Body of pancreas (tissue), 4 donors: Measurements from ENCODE around the gene KLHL10. TPM values are rescaled to one million over a fixed set of nuclear protein-coding genes. Genes with fewer than 3 reads are reported as not detected.

Experiments
- ATAC-seq: fragments of 150-250 bp; one replicate; pipeline ENCODE4 v1.9.1; 2016
- DNase-seq, 4 donors: peaks; one replicate each; pipeline ENCODE4 v3.0.0-alpha.2; 2019
- H3K27ac ChIP-seq, 4 donors: fragments of 200-600 bp; sonication (generic); 1 replicate in 3 of 4; 2 replicates in 1 of 4; pipeline versions ENCODE4 v1.5.1 to v1.6.1; 2016 to 2019; ENCODE audit warnings: mild to moderate bottlenecking in 1 of 4, mixed read lengths in 1 of 4, moderate library complexity in 1 of 4
- H3K27me3 ChIP-seq, 2 donors: fragments of 200-600 bp; sonication (generic); one replicate each; pipeline ENCODE4 v1.6.0; 2016; ENCODE audit warnings: mild to moderate bottlenecking in 1 of 2
- H3K36me3 ChIP-seq, 2 donors: fragments of 200-600 bp; sonication (generic); replicated peaks in 1 of 2; 2 replicates each; pipeline ENCODE4 v1.5.1; 2016; ENCODE audit warnings: low read depth in 2 of 2; ENCODE audit not compliant: insufficient read depth in 1 of 2
- H3K4me1 ChIP-seq: fragments of 200-600 bp; sonication (generic); one replicate; pipeline ENCODE4 v1.6.0; 2016
- H3K4me3 ChIP-seq, 2 donors: fragments of 200-600 bp; sonication (generic); 1 replicate in 1 of 2; 2 replicates in 1 of 2; pipeline ENCODE4 v1.5.1; 2016 to 2019
- H3K9me3 ChIP-seq, 3 donors: fragments of 200-600 bp; sonication (generic); 1 replicate in 2 of 3; 2 replicates in 1 of 3; pipeline ENCODE4 v1.5.1; 2016
- POLR2A ChIP-seq, 3 donors: fragments of 450-650 bp; IDR thresholded peaks; one replicate each; pipeline ENCODE4 v1.6.1; 2016; ENCODE audit warnings: antibody characterized with exemption in 3 of 3, mild to moderate bottlenecking in 2 of 3
- WGBS, 2 donors: methylation state at CpG; one replicate each; pipeline ENCODE4 v1.1.5; 2017; 5-methylcytosine and 5-hydroxymethylcytosine counted together
- intact Hi-C: fragments of 100-400 bp; cut with DNase I; formaldehyde crosslinking; loops from one replicate; pipeline ENCODE4 v1.15.1; 2023
- total RNA-seq, 2 donors: library from RNA; depleted of rRNA; stranded (reverse); fragments of >200 nt; gene quantifications; one replicate each; pipeline ENCODE4 v1.1.0, GENCODE V29; 2016
- TF ChIP-seq, protein P1 (sequence below), 7 experiments: fragments of 450-650 bp in 4 of 7; fragments of 200-600 bp in 3 of 7; sonication (generic) in 3 of 7; IDR thresholded peaks; one replicate each; pipeline ENCODE4 v1.5.1; 2016 to 2019; ENCODE audit warnings: antibody characterized with exemption in 7 of 7

The KLHL10 gene
- total RNA-seq, 2 donors from 2014 or later, result not detected

DNA sequence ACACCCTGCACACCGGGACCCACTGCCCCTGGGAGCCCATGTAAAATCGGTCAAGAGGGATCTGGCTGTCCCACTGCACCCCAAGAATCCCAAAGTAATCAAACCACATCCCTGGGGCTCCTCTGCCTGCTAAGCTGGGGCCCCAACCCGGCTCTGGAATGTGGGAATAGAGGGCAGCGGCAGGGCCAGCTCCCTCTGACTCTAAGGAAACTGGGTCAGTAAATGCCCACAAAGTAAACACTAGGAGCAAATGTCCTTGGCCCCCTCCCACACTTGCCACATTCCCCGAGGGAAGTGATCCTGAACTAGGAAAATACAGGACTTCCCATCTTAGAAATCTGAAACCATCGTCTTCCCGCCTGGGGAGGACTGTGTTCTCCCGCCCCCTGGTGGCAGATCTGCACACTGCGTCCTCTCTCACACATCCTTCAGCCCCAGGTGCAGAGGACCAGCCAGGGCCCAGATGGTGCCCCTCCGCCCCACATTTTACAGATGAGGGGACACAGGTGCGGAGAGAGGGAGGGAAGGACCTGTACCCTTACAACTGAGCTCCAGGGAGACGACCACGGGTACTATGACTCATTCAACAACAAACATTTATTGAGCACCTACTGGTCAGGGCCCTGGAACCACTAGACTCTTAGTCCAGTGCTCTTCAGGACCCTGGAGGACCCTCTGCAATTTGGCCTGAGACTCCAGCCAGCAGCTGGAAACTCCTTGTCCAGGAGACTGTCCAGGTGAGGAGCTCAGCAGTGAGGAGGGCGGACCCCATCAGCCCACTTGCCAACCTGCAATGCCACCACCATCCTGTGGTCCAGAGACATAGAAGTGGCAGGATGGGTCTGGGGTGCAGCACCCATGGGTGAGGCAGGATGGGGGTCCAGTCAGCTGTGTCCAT lies 36.0 kb upstream of the KLHL10 start:
- Histone ChIP-seq H3K9me3 (no peaks in the 10 kb centered on the region), H3K4me1 (peaks cover 10% of the 10 kb centered on the region), H3K4me3 (no peak overlapping the region), H3K27ac (no peak overlapping the region), H3K36me3 (peaks cover 0 to 2% of the 10 kb centered on the region in 2 donors), H3K27me3 (no peaks in the 10 kb centered on the region)
- DNase-seq (peak; percentile 83 to 90 (median 86)), ATAC-seq (peak; percentile 89)
- 16 to 25% methylated on average over 8 to 14 of the region's 14 CpGs for WGBS, 2 donors
- intact Hi-C loops, result loop anchor here (2.0 kb wide), 1 partner anchor 63 kb away; no protein-coding TSS in a partner anchor
- no peak for TF ChIP-seq POLR2A (IDR thresholded peaks at IDR 0.05)
- TF ChIP-seq, protein P1, sequence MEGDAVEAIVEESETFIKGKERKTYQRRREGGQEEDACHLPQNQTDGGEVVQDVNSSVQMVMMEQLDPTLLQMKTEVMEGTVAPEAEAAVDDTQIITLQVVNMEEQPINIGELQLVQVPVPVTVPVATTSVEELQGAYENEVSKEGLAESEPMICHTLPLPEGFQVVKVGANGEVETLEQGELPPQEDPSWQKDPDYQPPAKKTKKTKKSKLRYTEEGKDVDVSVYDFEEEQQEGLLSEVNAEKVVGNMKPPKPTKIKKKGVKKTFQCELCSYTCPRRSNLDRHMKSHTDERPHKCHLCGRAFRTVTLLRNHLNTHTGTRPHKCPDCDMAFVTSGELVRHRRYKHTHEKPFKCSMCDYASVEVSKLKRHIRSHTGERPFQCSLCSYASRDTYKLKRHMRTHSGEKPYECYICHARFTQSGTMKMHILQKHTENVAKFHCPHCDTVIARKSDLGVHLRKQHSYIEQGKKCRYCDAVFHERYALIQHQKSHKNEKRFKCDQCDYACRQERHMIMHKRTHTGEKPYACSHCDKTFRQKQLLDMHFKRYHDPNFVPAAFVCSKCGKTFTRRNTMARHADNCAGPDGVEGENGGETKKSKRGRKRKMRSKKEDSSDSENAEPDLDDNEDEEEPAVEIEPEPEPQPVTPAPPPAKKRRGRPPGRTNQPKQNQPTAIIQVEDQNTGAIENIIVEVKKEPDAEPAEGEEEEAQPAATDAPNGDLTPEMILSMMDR (IDR thresholded peaks at IDR 0.05), result peak; percentile 91 to 97 (median 95)

DNA sequence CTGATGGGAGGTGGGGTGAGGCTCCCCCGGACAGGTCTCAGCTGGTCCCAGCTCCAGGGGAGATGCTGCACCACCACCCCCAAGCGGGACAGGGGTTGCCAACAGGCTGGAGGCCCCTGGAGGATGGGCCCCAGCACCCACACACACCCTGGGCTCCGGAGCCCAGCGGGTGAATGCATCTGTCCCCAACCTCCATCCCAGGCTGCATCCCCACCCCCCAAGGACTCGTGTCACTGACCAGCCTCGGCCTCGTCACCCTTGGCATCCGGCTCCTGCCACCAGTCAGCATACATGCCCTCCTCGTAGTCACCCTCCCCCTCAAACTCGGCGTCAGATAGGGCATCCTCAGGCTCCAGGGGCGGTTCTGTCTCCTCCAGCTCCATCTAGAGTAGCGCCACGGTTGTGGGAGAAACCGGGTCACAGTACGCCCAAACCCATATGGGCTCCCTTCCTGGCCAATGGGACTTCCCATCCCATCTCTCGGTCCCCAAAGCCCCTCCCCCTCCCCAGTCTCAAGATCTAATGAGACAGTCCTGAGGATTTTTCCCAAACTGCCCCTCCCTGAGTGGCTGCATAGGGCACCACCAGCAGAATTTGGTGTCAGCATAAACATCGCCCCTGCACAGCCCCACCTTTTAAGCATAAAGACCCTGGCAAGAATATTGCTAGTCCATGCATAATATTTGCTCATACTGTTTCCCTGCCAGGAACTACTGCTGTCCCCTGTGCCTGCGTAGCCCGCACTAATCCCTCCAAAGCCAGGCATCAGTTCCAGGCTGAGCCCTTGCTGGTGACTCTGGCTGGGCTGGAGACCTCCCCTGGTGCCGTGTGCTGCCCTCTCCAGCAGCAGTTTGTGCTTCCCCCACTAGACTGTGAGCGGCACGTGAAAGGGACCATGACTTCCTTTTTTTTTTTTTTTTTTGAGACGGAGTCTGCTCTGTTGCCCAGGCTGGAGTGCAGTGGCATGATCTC lies 34.3 kb upstream of the KLHL10 start:
- no peak for ATAC-seq
- intact Hi-C loops, result loop anchor here (2.0 kb wide), 1 partner anchor 65 kb away; no protein-coding TSS in a partner anchor
- no peak for DNase-seq
- WGBS, 2 donors, result 77 to 87% methylated on average over 12 to 22 of the region's 24 CpGs
- Histone ChIP-seq H3K9me3 (no peaks in the 10 kb centered on the region), H3K27ac (no peak overlapping the region), H3K4me1 (peaks cover 10% of the 10 kb centered on the region), H3K4me3 (no peak overlapping the region), H3K36me3 (peaks cover 0 to 2% of the 10 kb centered on the region in 2 donors), H3K27me3 (no peaks in the 10 kb centered on the region)
- TF ChIP-seq POLR2A (IDR thresholded peaks at IDR 0.05), result no peak
- TF ChIP-seq, protein P1 (IDR thresholded peaks at IDR 0.05), result no peak

DNA sequence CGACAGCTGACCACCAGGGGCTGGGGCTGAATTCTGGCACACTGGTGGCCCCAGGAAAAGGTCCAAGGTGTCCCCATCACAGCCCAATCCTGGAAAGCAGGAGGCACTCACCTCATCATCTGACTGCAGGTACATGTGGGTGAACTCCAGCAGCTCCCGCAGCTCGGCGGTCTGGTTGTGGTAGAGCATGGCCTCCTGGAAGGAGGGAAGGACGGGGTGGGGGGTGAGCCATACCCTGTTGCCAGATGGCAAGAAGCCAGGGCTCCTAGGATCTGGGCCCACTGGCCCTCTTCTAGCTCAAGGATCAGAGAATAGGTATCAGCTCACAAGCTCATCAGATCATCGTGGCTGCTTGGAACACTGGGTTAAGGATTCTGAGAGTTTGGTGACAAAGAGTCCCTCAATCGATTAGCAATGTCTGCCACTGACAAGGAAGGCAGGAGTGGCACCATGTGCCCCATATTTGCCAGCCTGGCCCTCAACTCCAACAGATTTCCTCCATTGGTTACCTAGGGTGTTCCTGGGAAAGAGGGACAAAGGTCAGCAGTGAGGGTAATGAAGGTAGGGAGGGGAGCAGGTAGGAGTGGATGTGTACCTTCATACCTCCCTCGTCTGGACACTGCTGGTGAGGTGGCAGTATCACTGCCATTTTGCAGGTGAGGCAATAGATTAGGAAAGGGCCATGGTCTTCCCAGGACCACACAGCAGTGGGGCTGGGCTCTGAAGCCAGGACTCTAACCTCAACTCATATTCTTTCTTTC lies 30.8 kb upstream of the KLHL10 start:
- intact Hi-C loops, result no loop called here

More for the DNA sequence above, 30.8 kb upstream of the KLHL10 start:
- 76 to 77% methylated on average over 3 to 8 of the region's 8 CpGs for WGBS, 2 donors
- H3K4me3 ChIP-seq, result no peak overlapping the region
- H3K4me1 ChIP-seq, result peaks cover 23% of the 10 kb centered on the region
- no peak overlapping the region for H3K27ac ChIP-seq
- peaks cover 0 to 2% of the 10 kb centered on the region in 2 donors for H3K36me3 ChIP-seq
- no peak for DNase-seq
- ATAC-seq, result no peak
- H3K9me3 ChIP-seq, result no peaks in the 10 kb centered on the region
- TF ChIP-seq POLR2A (IDR thresholded peaks at IDR 0.05), result no peak
- TF ChIP-seq, protein P1 (IDR thresholded peaks at IDR 0.05), result no peak
- no peaks in the 10 kb centered on the region for H3K27me3 ChIP-seq
